Measurements from ENCODE around the gene ACTG1.

Gene ACTG1

GRCh38 chr17:81464586-81464985 lies 48.0 kb downstream of the ACTG1 start:
- no peak for DNase-seq (ENCODE audit: low read depth, low spot score)

- no peak for DNase-seq (ENCODE audit: low read depth, low spot score)
Measured at GRCh38 chr17:81463506-81463905, 49.1 kb downstream of the ACTG1 start.

- DNase-seq (ENCODE audit: low read depth, low spot score) = no peak
Measured at GRCh38 chr17:81462506-81463125, 50.0 kb downstream of the ACTG1 start.

- DNase-seq (ENCODE audit: low read depth, low spot score) = no peak
Measured at GRCh38 chr17:81461607-81462500, 50.7 kb downstream of the ACTG1 start.

- no peak for DNase-seq (ENCODE audit: low read depth, low spot score)
Measured at GRCh38 chr17:81460856-81461460, 51.6 kb downstream of the ACTG1 start.

All from activated CD4-positive, CD25-positive, alpha-beta regulatory T cell treated with anti-CD3 and anti-CD28 coated beads, Interleukin-2, amount 50 U/mL, for 16 hours (primary cell).